ENCODE measurements around the gene LMX1A.

DNA sequence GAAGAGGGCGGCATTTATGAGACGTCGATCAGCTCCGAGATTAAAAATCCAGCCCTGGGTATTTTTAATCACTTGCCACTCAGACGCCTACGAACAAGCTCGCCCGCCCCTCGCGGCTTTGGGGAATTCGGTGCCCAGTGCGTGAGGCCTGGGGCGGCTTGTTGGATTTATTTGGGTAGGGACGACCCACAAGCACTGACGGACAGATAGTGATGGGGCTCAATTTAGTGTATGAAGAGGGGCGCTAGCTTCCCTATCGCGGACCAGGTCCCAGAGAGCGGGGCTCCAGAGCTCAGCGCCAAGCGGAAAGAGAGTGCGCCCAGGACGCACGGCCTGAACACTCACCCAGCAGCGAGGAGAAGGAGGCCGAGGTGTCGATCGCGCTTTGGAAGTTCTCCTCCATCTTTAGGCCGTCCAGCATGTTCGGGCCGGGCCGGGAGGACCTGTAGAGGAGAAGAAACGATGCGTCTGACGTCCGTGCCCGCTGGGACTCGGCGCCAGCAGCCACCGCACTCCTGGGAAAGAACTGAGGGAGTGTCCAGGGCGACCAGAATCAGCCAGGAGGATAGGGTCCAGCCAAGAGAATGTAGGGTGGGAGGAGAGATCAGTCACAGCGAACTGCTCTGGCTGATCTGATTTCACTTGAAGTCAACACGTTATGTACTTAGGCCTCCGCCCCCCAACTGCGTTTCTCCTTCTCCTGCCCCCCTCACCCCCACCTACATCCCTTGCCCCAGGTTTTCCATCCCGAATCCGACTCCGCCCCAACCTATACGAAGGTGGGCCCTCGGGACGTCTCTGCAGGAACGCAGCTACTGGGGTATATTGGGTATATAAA is 1.2 kb downstream of the LMX1A start:
- TF ChIP-seq, protein P1, sequence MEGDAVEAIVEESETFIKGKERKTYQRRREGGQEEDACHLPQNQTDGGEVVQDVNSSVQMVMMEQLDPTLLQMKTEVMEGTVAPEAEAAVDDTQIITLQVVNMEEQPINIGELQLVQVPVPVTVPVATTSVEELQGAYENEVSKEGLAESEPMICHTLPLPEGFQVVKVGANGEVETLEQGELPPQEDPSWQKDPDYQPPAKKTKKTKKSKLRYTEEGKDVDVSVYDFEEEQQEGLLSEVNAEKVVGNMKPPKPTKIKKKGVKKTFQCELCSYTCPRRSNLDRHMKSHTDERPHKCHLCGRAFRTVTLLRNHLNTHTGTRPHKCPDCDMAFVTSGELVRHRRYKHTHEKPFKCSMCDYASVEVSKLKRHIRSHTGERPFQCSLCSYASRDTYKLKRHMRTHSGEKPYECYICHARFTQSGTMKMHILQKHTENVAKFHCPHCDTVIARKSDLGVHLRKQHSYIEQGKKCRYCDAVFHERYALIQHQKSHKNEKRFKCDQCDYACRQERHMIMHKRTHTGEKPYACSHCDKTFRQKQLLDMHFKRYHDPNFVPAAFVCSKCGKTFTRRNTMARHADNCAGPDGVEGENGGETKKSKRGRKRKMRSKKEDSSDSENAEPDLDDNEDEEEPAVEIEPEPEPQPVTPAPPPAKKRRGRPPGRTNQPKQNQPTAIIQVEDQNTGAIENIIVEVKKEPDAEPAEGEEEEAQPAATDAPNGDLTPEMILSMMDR (IDR thresholded peaks at IDR 0.05) = no peak
- TF ChIP-seq POLR2A (IDR thresholded peaks at IDR 0.05) = no peak

Measured in prostate gland (tissue), 2 donors.